Astrocyte of the cerebellum (primary cell): ENCODE measurements around the gene HOXC9.

Source experiments
- DNase-seq: peaks from one replicate; pipeline ENCODE4 v3.0.0-alpha.2; 2011; ENCODE audit warnings: low read depth
- H3K4me3 ChIP-seq: 2 replicates; pipeline ENCODE4 v1.5.1; 2011; ENCODE audit warnings: mild to moderate bottlenecking, low read depth, low read length, moderate library complexity
- CTCF ChIP-seq: IDR thresholded peaks from 2 replicates; pipeline ENCODE4 v1.5.1; 2012; ENCODE audit warnings: low read length, low read depth, moderate library complexity, mild to moderate bottlenecking; ENCODE audit errors: missing control alignments
- in situ Hi-C: cut with HindIII; loops from 2 replicates; pipeline ENCODE4 v1.10.0; 2017; ENCODE audit warnings: low sequenced_read_pairs

Gene HOXC9

DNA sequence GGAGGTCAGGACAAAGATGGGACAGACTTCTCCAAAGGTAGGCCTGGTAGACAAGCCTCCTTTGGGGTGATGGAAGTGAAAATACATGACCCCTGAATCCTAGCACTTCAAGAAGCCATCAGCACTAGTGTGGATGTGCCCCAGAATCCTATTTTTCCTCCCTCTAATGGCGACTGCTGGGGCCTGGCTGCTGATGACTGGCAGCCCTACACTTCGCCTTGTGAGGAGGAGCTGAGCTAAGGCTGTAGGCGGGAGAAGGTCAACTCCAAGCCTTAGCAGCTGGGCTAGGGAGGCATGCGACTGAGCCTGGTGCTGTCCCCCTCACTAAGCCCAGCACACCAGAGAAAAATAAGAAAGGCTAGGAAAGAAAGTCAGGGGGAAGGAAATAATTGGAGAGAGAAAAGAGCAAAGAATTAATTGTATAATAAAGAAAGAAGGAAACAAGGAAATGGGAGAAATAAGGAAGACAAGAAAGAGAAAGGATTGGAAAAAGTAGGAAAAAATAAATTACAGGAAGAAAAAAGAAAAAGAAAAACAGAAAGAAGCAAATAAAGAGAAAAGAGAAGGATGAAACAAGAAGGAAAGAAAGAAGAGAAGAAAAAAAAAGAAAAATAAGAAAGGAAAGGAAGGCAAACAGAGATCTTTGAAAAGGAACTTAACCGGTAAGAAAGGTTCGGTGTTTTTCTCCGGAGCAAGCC lies 19.7 kb upstream of the HOXC9 start:
- no peak for DNase-seq
- TF ChIP-seq CTCF = no peak
- in situ Hi-C loops = no loop called here
- H3K4me3 ChIP-seq = no peak overlapping the region

- in situ Hi-C loops = no loop called here
- no peak overlapping the region for H3K4me3 ChIP-seq
- no peak for DNase-seq
- no peak for TF ChIP-seq CTCF
These were observed 19.0 kb upstream of the HOXC9 start for GRCh38 chr12:53980802-53981496.

DNA sequence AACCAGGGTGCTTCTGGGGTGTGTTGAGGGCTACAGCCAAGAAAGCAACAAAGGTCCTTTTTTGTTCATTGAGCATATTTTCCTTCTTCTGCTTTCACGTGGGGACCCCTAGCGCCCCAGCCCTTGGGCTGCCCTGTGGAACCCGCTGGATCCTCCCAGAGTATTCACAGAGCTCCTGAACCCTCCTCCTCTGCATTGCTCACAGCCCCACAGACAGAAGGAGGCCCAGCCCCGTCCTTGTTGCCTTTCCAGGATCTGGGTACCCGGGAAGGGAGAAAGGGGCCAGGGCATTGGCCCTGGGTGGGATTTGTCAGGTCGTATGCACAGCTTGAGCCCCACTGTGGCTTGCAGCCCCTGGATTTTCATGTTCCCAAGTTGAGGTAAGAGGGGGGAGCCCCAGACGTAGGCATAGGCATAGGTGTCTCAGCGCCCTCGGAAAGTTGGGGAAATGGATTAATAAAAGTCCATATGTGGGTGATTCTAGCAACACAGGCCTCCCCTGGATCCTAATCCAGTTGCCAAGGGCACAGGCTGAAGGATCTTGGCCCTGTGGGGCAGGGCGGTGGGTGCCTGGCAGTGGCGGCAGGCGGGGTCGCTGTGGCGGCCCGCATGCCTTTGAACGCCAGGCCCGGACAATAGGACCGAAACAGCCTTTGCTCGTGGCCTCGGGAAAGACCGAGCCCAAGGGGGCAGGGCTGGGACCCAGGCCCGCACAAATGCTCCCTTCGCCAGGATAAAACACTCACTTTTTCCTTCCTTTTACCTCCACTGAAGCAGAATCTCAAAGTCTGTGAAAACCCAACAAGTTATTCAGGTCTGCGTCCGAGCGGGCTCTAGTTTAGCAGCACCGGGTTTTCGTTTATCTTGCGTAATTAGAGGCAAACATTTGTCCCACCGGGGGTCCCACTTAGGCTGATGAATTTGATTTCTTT lies 18.1 kb upstream of the HOXC9 start:
- no peak for DNase-seq
- TF ChIP-seq CTCF = no peak
- in situ Hi-C loops = no loop called here
- no peak overlapping the region for H3K4me3 ChIP-seq

- DNase-seq = no peak
- in situ Hi-C loops = no loop called here
- H3K4me3 ChIP-seq = no peak overlapping the region
- no peak for TF ChIP-seq CTCF
These were observed 17.1 kb upstream of the HOXC9 start for GRCh38 chr12:53982648-53983567.

GRCh38 chr12:53983568-53983949 lies 16.4 kb upstream of the HOXC9 start:
- DNase-seq = no peak
- no peak overlapping the region for H3K4me3 ChIP-seq
- in situ Hi-C loops = no loop called here
- TF ChIP-seq CTCF = no peak
